HUDEP-2 (cell line): ENCODE measurements around the gene PDE4B.

Source experiments
- DNase-seq, 76 experiments: peaks; one replicate each; lab custom pipeline; 2025; ENCODE audit not compliant: unreplicated experiment in 76 of 76; lab: John Stamatoyannopoulos, UW

PDE4B gene

DNA sequence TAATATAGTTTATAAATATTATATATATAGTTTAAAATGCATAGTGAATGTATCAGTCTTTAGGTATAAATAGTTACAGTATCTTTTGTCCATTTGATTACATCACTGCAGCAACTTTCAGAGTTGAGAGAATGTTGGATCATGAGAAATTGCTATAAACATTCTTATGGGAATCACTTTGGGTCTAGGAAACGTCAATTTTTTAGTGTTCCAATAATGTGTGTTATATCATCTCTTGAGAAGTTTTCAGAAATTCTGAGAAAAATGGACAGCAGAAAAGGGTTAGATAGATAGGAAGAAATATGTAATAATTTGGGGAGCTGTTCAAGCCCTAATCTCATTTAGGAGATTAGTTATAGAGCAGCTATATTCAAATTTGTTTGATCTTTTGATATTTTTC is 556.1 kb downstream of the PDE4B start:
- no peak for DNase-seq

DNA sequence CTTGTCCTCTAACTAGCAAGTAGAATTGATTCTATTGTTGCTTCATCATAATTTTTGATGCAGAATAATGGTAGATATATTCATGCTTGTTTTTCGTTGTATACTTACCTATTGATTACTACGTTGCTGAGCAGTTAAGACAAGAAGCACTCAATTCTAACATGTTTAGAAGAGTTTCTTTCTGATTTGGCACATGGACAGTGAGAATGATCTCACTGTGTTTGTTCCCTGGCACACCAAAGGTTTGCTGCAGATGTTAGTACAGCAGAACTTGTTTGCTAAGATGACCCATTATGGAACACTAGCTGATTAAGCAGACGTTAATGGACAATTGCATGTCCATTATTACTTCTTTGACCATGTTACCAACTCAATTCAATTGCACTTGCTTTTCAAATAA is 556.5 kb downstream of the PDE4B start:
- DNase-seq: no peak

DNA sequence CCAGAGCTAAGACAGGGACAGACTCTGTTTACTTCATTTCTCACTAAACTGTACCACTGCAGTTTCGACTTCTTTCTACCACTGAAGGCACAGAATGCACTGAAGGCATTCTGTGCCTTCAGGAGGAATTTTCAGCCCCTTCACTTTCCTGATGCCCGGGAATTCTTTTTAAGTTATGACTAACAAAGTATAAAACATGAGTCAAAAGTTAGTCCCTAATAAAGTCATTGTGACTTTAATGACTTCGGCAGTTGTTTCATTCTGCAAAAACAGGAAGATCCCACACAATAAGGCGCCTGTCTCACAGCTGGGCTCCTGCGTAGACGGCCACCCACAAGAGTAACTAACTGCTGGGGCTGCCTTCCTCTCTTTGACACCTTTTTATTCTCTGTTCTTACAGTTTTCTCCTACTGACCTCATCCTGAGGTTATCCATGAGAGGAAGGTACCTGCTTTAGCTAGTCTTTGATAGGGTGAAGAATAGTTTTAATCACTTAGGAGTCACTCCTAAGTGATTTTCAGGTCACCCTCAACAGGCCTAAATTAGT is 557.4 kb downstream of the PDE4B start:
- DNase-seq: no peak

DNA sequence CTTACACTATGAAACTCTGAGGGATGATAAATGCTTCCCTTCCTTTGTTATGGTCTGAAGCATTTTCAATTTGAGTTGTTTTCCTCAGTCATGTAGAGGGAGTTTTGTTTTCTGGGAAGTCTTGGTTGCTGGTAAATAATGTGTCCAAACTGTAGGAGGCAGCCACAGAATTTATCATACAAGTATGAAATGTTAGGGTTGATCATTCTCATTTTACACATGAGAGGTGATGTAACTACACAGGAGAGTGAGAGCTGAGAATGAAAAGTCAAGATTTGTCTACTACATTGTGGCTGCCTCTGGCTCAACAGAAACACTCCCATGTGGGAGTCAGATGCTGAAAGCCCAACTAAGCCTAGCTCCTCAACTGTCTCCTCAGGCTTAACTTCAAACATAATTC is 558.8 kb downstream of the PDE4B start:
- no peak for DNase-seq

DNA sequence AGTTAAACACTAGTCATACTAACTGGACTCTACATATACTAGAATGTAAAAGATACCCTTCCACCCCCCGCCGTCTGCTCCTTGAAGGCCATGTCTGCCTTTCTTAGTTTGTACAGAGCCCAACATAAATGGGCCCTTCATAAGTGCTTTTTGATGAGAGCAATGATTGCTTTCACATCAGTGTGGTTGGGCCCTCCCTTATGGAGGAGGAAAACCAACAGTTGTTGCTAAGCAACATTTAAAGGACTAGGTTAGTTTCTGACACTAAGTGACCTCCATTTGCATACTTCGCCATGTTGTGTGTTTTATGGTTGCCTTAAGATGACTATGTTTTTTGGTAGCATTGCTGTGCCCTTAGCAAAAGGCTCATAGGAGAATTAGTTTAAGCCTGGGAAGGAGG is 559.2 kb downstream of the PDE4B start:
- no peak for DNase-seq

DNA sequence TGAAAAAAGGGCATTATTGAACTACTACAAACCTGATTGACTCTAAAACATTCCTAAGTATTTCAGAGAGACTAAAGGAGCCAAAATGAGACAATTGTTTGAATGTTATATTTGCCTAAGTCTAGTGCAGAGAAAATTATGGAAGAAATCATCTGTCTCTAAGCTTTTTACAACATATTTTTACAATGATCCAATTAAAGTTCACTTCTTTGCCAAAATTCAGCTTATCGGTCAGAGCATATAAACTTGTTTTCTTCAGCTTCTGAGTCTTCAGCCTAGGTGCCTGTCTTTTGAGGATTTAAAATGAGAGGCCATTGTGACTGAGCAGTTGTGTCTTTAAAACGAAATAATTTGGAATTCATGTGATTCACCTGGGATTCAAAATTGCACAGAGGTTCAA is 560.1 kb downstream of the PDE4B start:
- DNase-seq: no peak

DNA sequence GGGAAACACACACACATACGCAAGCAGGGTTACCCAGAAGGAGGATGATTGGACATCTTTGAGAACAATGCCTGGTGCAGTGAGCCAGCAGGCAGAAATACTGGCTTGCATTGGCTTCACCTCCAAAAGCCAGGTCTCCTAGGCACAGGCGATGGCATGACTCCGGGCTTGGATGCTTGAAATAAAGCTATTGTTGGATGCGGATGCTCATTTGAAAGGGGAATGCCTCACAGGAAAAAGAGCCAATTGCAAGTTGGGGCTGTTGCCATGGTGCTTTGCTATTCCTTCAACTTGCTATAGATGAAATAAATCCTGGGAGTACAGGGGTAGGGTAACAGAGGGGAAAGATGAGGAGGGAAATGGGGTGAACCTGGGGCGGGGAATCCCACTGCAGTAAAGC is 560.6 kb downstream of the PDE4B start:
- DNase-seq: no peak

DNA sequence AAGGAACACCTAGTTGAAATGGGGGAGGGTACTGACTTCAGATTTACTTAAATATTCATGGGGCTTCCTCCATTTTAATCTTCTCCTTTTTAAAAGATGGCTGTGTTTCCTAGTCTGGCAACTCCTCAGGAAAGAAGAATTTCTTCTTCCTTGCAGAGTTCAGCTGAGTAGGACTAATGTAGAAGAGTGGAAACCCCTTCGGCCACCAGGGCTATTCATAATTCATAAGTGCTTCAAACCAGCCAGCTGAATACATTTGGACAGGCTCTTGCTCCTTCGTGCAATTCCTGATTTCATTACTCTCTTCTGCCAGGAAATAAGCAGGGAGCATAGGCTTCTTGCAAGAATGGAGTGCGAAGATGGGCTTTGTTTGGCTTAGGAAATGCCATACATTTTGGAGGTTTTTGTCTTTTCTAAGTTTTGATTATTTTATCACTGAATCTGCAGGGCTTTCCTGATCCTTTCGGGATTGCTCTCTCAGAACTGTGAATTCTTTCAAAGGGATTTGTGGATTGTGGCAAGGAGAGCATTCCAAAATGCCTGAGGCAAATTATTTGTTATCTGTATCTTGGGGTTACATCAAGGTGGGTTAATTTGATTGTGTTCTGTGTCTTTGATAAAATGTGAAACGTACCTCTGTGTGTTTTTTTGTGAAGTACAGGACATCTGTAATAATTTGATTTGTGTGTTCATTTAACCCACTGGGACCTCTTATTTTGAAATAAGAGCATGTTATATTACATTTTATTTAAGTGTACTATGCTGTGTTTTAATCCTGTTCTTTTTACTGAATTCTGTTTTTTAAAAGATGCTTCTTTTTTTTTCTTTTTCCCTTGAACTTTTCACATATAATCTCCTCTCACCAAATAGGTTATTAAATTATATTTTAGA is 561.9 kb downstream of the PDE4B start:
- DNase-seq: no peak

DNA sequence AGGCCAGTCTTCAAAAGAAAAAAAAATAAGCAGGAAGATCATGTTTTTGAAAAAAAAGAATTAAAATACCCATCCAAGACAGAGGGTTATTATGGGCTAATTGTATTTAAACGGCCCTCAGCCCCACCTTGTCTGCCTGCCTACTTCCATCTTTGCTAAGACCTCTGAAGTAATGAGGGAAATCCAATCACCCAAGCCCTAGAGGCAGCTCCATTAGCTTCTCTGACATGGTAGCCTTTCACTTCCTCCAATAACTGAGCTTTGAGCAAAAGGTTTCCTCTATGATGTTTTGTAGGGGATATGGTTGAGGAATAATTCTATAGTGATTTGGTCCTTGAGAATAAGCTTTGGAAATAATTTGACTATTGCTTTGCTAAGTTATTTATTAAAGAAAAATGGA is 563.1 kb downstream of the PDE4B start:
- no peak for DNase-seq

DNA sequence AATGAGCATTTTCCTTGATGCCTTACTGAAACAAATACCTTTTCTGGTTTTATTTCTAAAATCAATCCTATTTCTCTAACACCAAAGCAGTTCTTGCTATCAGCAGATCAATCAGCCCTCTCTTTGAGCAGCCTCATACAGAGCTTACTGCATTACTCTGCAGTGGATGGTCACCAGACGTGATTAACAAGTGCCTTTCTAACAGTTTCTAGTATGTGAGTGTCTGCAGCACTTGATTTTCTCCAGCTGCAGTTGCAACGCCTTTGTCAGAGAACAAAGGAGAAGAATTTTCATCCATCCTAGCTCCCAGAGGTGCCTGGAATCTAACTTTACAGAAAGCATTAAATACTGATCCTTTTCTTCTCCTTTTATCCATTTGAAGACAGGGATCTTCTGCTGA is 563.9 kb downstream of the PDE4B start:
- DNase-seq: no peak

DNA sequence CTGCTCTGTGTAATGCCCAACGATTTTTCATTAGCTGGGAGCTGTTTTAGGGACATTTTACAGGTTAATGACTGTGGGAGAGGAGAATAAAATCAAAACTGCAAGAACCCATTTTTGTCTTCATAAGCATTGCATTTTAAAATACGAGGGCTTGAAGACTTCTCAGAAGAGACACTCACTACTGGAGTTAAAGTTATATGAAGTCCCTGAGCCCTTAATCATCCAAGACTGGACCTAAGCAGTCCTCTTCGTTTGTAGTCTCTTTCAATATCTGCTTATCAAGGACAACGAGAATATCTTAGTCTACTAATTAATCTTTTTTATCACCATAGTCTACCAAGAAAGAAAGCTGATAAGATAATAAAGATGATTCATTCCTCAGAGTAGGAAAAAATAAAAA is 564.3 kb downstream of the PDE4B start:
- no peak for DNase-seq

DNA sequence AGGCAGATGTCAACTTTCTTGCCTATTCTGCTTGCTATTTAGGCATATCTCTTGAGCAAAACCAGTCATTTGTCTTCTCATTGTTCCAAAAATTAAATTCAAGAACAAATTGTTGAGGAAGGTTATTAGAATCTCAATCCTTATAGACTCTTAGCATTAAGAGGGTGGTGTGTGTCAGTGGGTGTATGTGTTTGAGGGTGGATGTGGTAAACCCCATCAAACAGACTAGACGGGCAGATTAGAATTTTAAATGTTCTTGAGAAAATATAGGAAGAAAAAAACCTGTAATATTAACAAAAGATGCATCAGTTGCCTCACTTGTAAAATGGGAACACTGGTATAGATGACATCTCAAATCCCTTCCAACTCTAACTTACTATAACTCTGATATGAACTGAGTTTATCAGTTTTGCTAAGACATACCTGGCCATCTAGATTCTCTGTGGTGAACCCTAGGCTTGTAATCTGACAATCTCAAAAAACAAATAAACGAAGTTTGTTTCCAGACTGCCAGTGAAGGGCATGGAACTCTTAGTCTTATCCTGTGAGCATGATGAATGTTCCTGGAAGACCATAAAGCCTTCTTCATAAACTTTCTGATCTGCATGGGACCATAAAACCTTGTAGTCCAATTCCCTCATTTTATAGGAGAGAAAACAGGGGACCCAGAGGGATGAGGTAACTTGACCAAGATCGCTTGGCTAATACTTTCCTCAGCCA is 564.9 kb downstream of the PDE4B start:
- DNase-seq: no peak

DNA sequence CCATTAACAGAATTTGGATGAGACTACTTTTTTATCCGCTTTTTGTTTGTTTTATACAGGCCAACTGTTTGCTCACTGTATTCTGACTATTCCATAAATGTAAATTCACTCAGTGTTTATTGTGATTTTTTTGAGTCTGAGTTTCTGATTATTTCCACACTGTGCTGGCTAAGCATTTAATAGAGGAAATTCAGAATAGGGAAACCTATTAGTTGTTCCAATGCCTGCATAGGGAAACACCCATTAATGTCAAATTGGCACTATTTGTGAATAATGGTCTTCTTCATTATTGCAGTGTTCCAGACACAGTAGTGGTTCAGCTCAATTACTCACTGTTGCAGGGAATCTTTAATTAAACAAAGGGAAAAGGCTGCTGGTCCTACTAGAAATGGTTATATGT is 566.6 kb downstream of the PDE4B start:
- no peak for DNase-seq

DNA sequence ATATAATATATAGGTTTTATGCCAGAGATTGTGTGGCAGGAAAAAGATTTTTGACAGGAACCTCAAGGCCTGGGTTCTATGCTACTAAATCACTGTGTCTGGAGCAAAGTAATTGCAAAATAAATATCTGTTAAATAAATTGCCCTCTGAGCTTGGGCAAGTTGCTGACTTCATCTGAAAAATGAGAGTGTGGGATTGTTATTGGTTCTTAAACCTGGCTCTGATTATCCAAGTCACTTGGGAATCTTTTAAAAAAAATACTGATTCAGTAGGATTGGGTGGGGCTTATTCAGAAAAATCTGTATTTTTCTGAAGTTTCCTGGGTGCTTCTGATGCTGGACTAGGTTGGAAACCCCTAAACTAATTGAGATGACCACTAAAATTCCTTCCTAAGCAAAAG is 567.1 kb downstream of the PDE4B start:
- no peak for DNase-seq

DNA sequence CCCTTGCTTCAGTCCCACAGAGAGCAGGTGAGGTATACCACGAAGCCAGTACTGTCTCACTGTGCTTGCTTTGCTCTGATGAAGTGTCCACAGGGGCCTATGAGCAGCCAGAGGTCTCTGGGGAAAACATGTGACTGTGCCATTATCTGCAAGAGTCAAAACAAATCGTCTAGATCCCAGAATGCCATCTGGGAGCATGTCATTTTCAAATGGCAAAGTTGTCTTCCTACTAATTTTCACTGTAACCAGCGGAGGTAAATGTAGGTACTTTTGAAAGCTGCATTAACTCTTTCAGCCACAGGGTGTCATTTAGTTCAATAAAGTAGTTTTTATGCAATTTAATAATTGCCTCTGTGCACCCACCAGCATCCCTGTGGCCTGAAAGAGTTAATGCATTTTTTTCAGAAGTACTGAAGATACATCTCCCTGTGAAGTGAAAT is 567.6 kb downstream of the PDE4B start:
- DNase-seq: no peak

DNA sequence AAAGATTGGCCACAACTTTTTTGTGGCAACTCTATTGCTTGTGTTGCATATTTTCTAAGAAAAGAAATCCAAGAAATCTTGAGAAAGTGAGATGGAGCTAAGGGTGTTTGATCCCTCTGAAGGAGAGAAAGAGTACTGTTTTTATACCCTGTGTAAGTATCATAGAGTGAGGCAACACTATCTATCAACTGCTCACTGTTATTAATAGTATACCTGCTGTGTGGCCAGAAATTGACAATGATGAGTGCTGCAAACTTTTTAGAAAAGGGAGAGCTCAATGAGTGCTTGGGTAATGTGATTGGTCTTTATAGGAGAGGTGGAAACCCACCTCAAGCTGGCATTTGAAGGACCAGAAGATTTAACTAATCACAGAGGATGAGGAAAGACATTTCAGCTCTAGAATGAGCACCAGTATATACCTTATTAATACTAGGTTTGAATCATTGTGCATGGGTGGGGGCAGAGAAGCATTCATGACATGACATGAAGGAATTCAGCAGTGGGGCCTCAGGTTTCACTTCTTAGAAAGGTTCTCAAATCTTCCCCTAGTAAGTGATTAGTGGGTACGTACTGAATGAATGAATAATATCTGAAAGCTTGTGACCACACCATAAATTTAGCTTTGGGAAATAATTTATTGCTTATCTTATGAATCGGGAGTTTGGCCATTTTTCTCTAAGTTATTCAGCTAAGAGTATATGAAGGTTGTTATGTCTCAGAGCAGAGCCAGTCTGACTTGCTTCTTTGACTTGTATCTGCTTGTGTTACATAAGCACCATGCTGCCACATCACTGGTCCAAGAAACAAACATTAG is 572.1 kb downstream of the PDE4B start:
- DNase-seq: no peak

DNA sequence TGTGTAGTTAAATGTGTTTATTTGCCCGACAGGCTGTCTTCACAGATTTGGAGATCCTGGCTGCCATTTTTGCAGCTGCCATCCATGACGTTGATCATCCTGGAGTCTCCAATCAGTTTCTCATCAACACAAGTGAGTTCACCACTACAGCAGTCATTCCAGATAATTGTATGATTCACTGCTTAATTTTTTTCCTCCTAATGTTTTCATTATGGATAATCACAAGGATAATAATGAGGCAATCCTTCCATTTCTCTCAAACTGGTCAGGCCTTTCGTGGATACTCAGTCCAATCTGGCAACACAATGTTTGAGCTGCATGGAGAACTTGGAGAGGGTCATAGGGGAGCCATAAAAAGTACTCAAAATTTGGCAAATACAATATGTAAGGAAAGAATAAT is 572.9 kb downstream of the PDE4B start:
- DNase-seq: no peak

DNA sequence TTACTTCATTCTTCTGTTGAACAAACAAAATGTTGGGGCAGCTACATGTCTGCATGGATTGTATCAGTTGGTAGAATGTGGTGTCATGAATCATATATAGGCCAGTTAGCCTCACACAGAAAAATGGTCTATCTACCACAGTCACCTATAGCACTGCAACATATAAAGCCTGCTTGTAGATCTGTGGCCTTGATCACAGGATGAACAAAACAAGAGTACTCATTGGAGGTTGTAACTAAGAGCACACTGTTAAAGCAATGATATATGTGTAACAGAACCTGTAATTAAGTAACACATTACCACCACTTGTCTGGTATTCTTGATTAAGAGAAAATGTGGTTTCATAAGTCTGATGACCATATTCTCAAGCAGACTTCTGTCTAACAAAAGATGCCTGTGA is 573.9 kb downstream of the PDE4B start:
- no peak for DNase-seq

DNA sequence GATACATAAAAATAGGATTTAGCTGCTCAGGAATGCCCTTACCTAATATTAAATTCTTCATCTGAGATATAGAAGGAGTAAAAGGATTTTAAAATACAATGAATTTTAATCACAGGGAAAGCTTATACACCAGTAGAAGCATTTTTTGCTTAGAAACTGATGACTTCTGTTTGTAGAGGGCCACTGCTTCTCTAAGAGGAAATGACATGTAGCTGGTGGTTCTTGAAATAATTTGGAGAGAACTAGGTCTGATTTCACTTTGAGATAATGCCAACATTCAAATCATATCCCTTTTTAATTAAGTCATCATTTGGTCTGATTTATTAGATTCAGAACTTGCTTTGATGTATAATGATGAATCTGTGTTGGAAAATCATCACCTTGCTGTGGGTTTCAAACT is 574.7 kb downstream of the PDE4B start:
- DNase-seq: no peak

DNA sequence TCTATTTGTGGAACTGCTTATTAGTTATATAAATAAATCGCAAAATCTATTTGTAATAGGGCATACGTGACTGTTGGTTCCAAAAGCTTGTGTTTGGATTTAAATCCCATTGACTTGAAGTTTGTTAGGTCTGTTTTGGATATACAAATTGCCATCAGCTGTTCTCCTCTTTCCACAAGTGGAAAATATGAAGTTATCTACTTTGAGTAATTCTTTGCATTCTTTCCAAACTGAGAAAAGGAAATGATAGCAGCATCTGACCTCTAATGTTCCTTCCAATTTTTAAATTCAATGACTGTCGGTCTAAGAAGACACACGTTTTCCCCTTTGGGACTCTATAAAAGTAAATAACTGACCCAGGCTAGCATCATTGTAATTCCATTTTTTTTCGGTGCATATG is 575.6 kb downstream of the PDE4B start:
- no peak for DNase-seq

DNA sequence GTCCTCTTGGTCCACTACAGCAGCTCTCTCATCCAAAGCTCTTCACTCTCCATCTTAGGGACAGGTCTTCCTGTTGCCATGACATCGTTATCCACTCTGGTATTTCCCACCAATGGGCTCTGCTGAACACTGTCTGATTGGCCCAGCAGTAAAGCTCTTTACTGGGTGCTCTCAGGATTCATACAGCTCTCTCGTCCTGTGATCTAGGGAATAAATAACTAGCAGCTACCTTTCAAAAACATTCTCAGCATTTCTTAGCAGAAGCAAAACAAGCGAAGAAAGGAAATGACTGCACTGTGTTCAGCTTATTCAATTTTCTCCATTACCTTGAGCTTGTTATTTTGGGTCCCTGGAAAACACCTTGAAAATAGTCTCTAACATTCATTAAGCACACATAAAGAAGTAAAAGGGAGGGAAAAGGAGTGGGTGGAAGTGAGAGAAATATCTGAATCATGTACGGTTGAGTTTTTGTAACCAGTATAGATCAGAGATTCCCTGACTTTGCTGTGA is 577.8 kb downstream of the PDE4B start:
- DNase-seq: no peak
